H7 (cell line): ENCODE results near the gene SMIM24. TPM values are rescaled to one million over a fixed set of nuclear protein-coding genes. Genes with fewer than 3 reads are reported as not detected.

Source experiments
- DNase-seq: peaks from one replicate; pipeline ENCODE4 v3.0.0; 2012
- H3K27me3 ChIP-seq: 2 replicates; pipeline ENCODE4 v1.6.0; 2011; ENCODE audit warnings: mild to moderate bottlenecking, low read length; ENCODE audit not compliant: control insufficient read depth, insufficient read depth
- H3K36me3 ChIP-seq: replicated peaks from 2 replicates; pipeline ENCODE4 v1.5.1; 2011; ENCODE audit warnings: low read length; ENCODE audit not compliant: control insufficient read depth, insufficient read depth
- H3K4me3 ChIP-seq: 2 replicates; pipeline ENCODE4 v1.5.1; 2011; ENCODE audit warnings: low read depth, mild to moderate bottlenecking, control low read depth, low read length, moderate library complexity; ENCODE audit not compliant: insufficient read depth
- total RNA-seq: library from RNA; depleted of rRNA; stranded (reverse); fragments of >200 nt; shearing (Covaris generic); gene quantifications from 2 replicates; pipeline ENCODE4 v1.2.3, GENCODE V29; 2014

SMIM24 gene
- total RNA-seq, 1 experiment from 2014 or later, result 6.0 TPM

DNA sequence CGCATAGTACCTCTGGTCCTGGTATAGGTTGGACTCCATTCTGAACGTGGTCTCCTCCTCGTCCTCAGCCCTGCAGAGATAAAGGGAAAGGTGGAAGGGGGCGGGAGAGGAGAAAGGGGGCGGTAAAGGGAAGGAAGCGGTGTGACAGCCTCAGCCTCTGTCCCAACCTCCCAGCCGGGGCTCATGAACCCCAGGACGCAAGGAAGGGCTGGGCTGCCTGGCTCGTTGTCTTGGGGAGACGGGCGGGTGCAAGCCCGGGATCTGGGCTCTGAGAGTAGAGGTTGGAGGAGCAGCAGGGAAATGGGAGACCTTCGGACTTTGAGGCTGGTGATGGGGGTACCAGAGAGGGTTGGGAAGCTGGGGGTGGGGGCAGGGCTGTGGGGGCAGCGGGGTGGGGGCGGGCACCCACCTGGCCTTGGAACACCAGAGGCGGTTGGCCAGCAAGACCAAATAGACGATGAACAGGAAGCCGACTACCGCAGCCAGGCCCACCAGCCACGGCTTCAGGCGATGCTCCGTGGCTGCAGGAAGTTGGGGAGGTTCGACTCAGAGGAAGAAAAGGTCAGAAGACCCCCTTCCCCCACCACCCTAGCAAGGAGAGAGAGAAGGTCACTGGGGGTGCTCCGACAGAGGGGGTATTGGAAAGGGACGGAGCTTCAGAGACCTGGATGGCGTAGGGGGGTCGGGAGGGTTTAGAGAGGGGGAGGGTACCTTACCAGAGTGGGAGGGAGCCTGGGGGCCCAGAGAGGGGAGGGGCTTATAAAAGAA, 1.7 kb downstream of the SMIM24 start:
- DNase-seq, result peak; percentile 64

GRCh38 chr19:3477951-3478350, 2.4 kb downstream of the SMIM24 start:
- DNase-seq, result peak; percentile 25
- Histone ChIP-seq H3K27me3 (peaks cover 12% of the 10 kb centered on the region; the same call in 1 of the 2 replicates), H3K36me3 (no peaks in the 10 kb centered on the region; the same call in 1 of the 2 replicates), H3K4me3 (no peak overlapping the region)

More for the DNA sequence above, 1.7 kb downstream of the SMIM24 start:
- Histone ChIP-seq H3K4me3 (peak overlapping the region; percentile 31), H3K36me3 (no peaks in the 10 kb centered on the region; the same call in 1 of the 2 replicates), H3K27me3 (peaks cover 12% of the 10 kb centered on the region; the same call in 1 of the 2 replicates)

- Histone ChIP-seq H3K36me3 (no peaks in the 10 kb centered on the region; the same call in 1 of the 2 replicates), H3K4me3 (no peak overlapping the region), H3K27me3 (peaks cover 12% of the 10 kb centered on the region; the same call in 1 of the 2 replicates)
- DNase-seq, result no peak
Observed at GRCh38 chr19:3477506-3477905, 2.8 kb downstream of the SMIM24 start.

GRCh38 chr19:3476830-3477229, 3.5 kb downstream of the SMIM24 start:
- H3K4me3 ChIP-seq, result no peak overlapping the region
- no peak for DNase-seq
- no peaks in the 10 kb centered on the region; the same call in 1 of the 2 replicates for H3K36me3 ChIP-seq
- peaks cover 11% of the 10 kb centered on the region; the same call in 1 of the 2 replicates for H3K27me3 ChIP-seq

DNA sequence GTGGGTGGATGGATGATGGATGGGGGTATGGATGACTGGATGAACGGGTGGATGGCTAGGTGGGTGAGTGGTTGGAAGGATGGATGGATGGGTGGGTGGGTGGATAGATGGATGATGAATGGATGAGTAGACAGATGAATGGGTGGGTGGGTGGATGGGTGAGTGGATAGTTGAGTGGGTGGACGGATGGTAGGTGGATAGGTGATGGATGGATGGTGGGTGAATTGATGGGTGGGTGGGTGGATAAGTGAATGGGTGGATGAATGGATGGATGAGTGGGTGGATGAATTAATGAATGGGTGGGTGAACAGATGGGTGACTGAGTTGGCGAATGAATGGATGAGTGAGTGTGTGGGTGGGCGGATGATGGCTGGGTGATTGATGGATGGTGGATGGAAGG, 4.9 kb downstream of the SMIM24 start:
- no peak for DNase-seq
- Histone ChIP-seq H3K36me3 (no peaks in the 10 kb centered on the region; the same call in 1 of the 2 replicates), H3K27me3 (peaks cover 7% of the 10 kb centered on the region; the same call in 1 of the 2 replicates), H3K4me3 (no peak overlapping the region)

DNA sequence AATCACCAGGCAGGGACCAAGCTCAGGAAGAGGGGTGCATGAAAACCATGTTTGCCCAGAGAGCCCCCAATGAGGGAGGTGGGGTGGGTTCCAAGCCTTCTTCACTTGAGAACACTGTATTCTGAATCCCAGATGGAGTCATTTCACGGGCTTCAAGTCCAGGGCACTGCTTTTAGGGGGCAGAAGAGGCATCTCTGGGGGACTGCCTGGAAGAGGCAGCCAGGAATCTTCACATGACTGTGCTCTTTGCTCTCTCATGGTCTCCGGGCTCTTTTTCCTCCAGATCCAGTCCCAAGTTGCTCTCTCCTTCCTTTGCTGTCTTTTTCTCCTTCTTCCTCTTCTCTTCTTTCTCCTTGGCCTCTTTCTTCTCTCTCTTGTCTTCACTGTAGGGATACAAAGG, 5.7 kb downstream of the SMIM24 start:
- Histone ChIP-seq H3K4me3 (no peak overlapping the region), H3K36me3 (no peaks in the 10 kb centered on the region; the same call in 1 of the 2 replicates), H3K27me3 (peaks cover 10% of the 10 kb centered on the region)
- no peak for DNase-seq

DNA sequence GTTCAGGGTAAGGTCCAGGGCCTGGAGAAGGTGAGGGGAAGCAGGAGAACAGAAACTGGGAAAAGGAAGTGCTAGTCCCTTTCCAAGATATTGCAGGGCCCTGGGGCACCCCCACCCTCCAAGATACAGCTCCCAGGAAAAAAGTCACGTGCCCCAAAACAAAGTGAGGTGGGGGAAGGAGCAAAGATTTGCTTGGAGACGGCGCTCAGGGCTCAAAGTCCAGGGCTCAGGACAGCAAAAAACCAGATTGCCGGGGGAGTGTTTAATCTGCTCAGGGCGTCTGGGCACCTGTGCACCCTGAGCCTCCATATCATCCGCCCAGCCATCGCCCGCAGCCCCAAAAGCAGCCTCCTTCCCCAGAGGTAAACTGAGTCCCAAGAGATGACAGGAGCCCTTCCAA, 6.3 kb downstream of the SMIM24 start:
- no peak overlapping the region for H3K4me3 ChIP-seq
- H3K27me3 ChIP-seq, result peaks cover 11% of the 10 kb centered on the region
- no peaks in the 10 kb centered on the region; the same call in 1 of the 2 replicates for H3K36me3 ChIP-seq
- DNase-seq, result no peak

DNA sequence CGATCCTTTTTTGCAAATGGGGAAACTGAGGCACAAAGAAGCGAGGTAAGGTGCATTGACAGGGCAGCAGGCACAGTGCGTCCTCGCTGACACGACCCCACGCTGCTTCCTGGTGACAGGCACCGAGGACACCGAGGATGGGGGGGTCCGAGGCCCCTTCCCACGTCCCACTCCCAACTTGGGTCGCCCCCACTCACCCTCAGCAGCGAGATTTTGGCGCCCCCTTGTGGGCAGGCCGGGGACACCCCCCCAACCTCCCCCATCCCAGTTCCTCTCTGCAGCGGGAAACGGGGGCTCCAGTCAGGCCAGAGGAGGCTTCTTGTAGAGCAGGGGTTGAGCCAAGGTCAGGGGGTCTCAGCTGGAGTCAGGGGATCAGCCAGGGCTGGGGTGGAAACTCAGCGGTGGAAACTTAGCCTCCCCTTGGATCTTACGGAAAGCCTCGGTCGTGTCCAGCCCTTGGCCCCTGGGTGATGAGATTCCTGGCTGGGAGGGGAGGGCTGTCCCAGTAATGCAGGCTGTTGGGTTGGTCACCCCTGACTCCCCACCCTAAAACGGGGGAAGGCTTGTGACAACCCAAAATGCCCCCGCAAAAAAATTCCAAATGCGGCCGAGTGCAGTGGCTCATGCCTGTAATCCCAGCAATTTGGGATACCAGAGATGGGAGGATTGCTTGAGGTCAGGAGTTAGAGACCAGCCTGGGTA, 8.2 kb downstream of the SMIM24 start:
- peak; percentile 92 for DNase-seq
- H3K36me3 ChIP-seq, result no peaks in the 10 kb centered on the region; the same call in 1 of the 2 replicates
- H3K4me3 ChIP-seq, result no peak overlapping the region
- peaks cover 4% of the 10 kb centered on the region for H3K27me3 ChIP-seq

- Histone ChIP-seq H3K36me3 (no peaks in the 10 kb centered on the region; the same call in 1 of the 2 replicates), H3K27me3 (peaks cover 5% of the 10 kb centered on the region), H3K4me3 (no peak overlapping the region)
- peak; percentile 15 for DNase-seq
Observed at GRCh38 chr19:3470500-3471128, 9.7 kb downstream of the SMIM24 start.

DNA sequence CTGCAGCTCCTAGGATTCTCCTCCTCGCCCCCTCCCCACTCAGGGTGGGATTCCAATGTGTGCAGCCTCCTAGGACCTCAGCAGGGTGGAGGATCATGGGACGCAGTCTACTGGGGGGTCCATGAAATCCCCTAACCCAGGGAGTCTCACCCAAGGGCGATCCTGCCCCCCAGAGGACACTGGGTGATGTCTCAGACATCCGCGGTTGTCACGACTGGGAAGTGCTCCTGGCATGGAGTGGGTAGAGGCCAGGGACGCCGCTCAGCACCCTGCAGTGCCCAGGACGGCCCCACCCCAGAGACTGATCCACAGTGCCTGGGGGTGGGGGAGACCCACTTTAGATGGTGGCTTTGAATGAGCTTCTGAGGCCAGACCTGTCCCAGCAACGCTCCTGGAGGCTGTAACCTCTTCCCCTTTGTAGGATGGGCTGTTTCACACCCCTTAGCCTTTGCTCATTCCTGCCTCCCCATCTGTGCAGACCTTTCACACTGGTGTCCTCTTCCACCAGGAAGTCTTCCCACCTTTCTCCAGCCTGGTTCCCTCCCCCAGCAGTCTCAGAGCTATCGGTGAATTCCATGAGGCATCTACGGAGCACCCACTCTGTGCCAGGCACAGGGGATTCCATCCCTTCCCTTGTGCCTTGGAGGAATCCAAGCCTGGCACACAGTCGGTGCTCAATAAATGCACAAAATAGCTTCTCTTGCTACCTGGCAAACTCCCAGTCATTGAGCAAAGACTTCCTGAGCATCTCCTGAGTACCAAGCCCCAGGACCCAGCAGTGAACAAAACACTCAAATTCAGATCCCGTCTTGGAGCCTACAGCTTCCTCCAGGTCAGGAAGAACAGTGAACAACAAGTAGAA, 10.5 kb downstream of the SMIM24 start:
- Histone ChIP-seq H3K4me3 (no peak overlapping the region), H3K27me3 (peaks cover 9% of the 10 kb centered on the region), H3K36me3 (no peaks in the 10 kb centered on the region)
- peak; percentile 27 for DNase-seq

- no peak overlapping the region for H3K4me3 ChIP-seq
- peaks cover 25% of the 10 kb centered on the region for H3K27me3 ChIP-seq
- H3K36me3 ChIP-seq, result no peaks in the 10 kb centered on the region
- DNase-seq, result peak; percentile 17
Observed at GRCh38 chr19:3468211-3468610, 12.1 kb downstream of the SMIM24 start.

DNA sequence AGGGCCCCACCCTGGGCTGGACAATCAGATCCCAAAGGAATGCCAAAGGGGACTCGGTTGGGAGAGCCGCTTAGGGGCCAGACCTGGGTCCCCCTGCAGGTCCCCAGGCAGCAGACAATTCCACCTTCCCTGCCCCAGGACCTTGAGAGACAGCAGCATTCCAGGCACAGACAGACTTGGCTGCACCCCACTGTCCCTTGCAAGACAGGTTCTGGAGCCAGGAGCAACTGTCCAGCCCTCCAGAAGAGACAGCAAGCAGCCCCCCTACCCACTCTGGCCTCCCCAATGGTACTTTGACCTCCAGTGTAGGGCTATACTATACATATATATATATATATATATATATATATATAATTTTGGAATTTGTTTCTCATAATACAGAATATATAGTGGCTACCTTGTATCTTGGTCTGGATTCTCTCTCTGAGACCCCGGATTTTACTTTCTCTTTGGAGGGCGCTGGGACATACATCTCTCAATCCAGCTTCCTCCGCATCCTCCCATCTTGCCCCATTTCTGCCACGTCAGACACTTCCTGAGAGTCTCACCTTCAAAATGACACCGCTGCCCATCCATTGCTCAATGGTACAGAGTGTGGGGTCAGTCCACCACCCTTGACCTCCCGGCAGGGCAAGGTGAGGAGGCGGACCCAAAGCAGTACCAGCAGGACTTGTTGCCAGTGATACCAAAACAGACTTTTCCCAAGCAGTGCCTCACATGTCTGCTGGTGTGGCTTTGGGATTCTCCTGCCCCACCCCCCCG, 12.7 kb downstream of the SMIM24 start:
- Histone ChIP-seq H3K4me3 (no peak overlapping the region), H3K36me3 (no peaks in the 10 kb centered on the region), H3K27me3 (peaks cover 31% of the 10 kb centered on the region)
- DNase-seq, result peak; percentile 22

DNA sequence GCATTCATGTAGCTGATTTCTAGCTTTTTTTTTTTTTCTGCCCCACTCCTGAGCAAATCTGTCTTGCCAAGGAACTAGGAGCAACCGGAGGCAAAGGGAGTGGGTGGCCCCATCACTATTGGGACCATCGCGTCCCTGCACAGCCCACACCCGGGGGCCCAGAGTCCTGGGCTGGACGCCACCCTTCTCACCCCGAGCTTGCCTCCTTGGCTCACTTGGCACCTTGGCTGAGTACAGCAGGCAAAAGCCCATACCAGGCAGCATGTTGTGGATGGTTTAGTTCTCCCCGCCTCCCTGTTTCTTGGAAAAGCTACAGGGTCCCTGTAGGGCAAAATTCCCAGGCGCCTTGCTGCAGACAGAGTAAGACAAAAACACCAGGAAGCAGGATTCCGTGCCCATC, 13.7 kb downstream of the SMIM24 start:
- peaks cover 36% of the 10 kb centered on the region for H3K27me3 ChIP-seq
- H3K36me3 ChIP-seq, result no peaks in the 10 kb centered on the region
- DNase-seq, result peak; percentile 32

More for the DNA sequence above, 13.7 kb downstream of the SMIM24 start:
- H3K4me3 ChIP-seq, result no peak overlapping the region
